ENCODE data around the gene C16orf74.

DNA sequence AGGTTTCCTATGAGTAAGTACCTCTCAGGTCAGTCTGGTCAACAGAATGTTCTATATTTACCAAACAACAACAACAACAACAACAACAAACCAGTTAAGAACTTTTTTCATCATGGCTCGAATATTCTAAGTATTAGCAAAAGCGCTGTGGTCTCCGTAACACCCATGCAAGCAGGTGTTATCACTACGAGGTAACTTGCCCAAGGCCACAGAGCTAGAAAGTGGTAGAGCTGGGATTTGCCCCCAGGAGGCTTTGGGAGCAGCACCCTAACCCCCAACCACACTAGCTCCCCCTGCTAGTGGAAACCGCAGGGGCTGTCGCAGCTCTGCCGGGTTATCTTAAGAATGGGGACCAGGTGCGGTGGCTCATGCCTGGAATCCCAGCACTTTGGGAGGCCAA is 23.9 kb upstream of the C16orf74 start:
- no peak for TF ChIP-seq POLR2A (IDR thresholded peaks at IDR 0.05)
- TF ChIP-seq, protein P1, sequence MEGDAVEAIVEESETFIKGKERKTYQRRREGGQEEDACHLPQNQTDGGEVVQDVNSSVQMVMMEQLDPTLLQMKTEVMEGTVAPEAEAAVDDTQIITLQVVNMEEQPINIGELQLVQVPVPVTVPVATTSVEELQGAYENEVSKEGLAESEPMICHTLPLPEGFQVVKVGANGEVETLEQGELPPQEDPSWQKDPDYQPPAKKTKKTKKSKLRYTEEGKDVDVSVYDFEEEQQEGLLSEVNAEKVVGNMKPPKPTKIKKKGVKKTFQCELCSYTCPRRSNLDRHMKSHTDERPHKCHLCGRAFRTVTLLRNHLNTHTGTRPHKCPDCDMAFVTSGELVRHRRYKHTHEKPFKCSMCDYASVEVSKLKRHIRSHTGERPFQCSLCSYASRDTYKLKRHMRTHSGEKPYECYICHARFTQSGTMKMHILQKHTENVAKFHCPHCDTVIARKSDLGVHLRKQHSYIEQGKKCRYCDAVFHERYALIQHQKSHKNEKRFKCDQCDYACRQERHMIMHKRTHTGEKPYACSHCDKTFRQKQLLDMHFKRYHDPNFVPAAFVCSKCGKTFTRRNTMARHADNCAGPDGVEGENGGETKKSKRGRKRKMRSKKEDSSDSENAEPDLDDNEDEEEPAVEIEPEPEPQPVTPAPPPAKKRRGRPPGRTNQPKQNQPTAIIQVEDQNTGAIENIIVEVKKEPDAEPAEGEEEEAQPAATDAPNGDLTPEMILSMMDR (IDR thresholded peaks at IDR 0.05): no peak
